GM23248 (cell line): ENCODE measurements around the gene DZIP1L. TPM values are rescaled to one million over a fixed set of nuclear protein-coding genes. Genes with fewer than 3 reads are reported as not detected.
A peak's percentile ranks its signal among the peaks of the same experiment; 100 is the strongest.

Experiments
- DNase-seq: peaks from one replicate; pipeline ENCODE4 v3.0.0-alpha.2; 2015
- H2AFZ ChIP-seq: fragments of 200-600 bp; sonication (generic); 2 replicates; pipeline ENCODE4 v1.6.1; 2016; ENCODE audit warnings: antibody characterized with exemption
- H3F3A ChIP-seq: fragments of 200-600 bp; sonication (generic); 2 replicates; pipeline ENCODE4 v1.6.1; 2016; ENCODE audit warnings: mild to moderate bottlenecking, antibody characterized with exemption, mixed run types; ENCODE audit not compliant: insufficient read depth
- H3K27ac ChIP-seq: fragments of 200-600 bp; sonication (generic); 2 replicates; pipeline ENCODE4 v1.5.1; 2016; ENCODE audit warnings: mild to moderate bottlenecking
- H3K27me3 ChIP-seq: fragments of 200-600 bp; sonication (generic); replicated peaks from 2 replicates; pipeline ENCODE4 v1.6.1; 2016; ENCODE audit warnings: mild to moderate bottlenecking; ENCODE audit not compliant: insufficient read depth
- H3K36me3 ChIP-seq: fragments of 200-600 bp; sonication (generic); 2 replicates; pipeline ENCODE4 v1.6.1; 2016; ENCODE audit warnings: low read depth, mild to moderate bottlenecking
- H3K4me1 ChIP-seq: fragments of 200-600 bp; sonication (generic); 2 replicates; pipeline ENCODE4 v1.6.1; 2016; ENCODE audit warnings: mild to moderate bottlenecking; ENCODE audit not compliant: insufficient read depth
- H3K4me2 ChIP-seq: fragments of 200-600 bp; sonication (generic); one replicate; pipeline ENCODE4 v1.6.1; 2016; ENCODE audit warnings: mild to moderate bottlenecking; ENCODE audit not compliant: unreplicated experiment
- H3K4me3 ChIP-seq: fragments of 200-600 bp; sonication (generic); 2 replicates; pipeline ENCODE4 v1.5.1; 2016; ENCODE audit warnings: mild to moderate bottlenecking
- H3K79me2 ChIP-seq: fragments of 200-600 bp; sonication (generic); 2 replicates; pipeline ENCODE4 v1.6.1; 2016; ENCODE audit warnings: mild to moderate bottlenecking; ENCODE audit not compliant: insufficient read depth
- H3K9ac ChIP-seq: fragments of 200-600 bp; sonication (generic); 2 replicates; pipeline ENCODE4 v1.6.1; 2016; ENCODE audit warnings: mild to moderate bottlenecking
- H3K9me2 ChIP-seq: fragments of 200-600 bp; sonication (generic); 2 replicates; pipeline ENCODE4 v1.6.1; 2016; ENCODE audit warnings: mixed run types, mild to moderate bottlenecking, moderate library complexity; ENCODE audit not compliant: insufficient read depth
- H3K9me3 ChIP-seq: fragments of 200-600 bp; sonication (generic); one replicate; pipeline ENCODE4 v1.6.1; 2017; ENCODE audit warnings: low read depth
- H4K20me1 ChIP-seq: fragments of 200-600 bp; sonication (generic); 2 replicates; pipeline ENCODE4 v1.6.0; 2016; ENCODE audit not compliant: insufficient read depth
- EZH2 ChIP-seq: fragments of 200-600 bp; sonication (generic); IDR thresholded peaks from 2 replicates; pipeline ENCODE4 v1.6.1; 2018; ENCODE audit warnings: antibody characterized with exemption, mild to moderate bottlenecking; ENCODE audit not compliant: insufficient read depth, poor library complexity, severe bottlenecking
- EZH2phosphoT487 ChIP-seq: fragments of 200-600 bp; sonication (generic); IDR thresholded peaks from 2 replicates; pipeline ENCODE4 v1.6.1; 2018; ENCODE audit warnings: antibody characterized with exemption, moderate library complexity, mild to moderate bottlenecking, low read depth; ENCODE audit not compliant: insufficient read depth
- WGBS, 2 experiments: methylation state at CpG; one replicate each; pipeline ENCODE4 v1.1.6; 2015 to 2017; ENCODE audit warnings: low lambda C conversion rate in 2 of 2, low coverage in 1 of 2; ENCODE audit errors: missing lambda C conversion rate in 2 of 2; 5-methylcytosine and 5-hydroxymethylcytosine counted together
- in situ Hi-C: fragments of 300-500 bp; cut with MboI; formaldehyde crosslinking; loops from 2 replicates; pipeline ENCODE4 v1.15.0; 2020
- polyA plus RNA-seq: library from polyadenylated mRNA; unstranded; fragments of >200 nt; fragmentation: Nextera tagmentation; extraction: Ambion mirVana; gene quantifications from 2 replicates; pipeline ENCODE4 v1.2.1, GENCODE V29; 2016
- total RNA-seq: library from RNA; depleted of rRNA; stranded (reverse); fragments of >200 nt; shearing (Covaris generic); gene quantifications from 2 replicates; pipeline ENCODE4 v1.2.3, GENCODE V29; 2014

Gene DZIP1L
- total and polyA plus RNA-seq, 2 experiments from 2014 or later: 11.1 to 19.8 TPM

GRCh38 chr3:138046085-138046484 lies 69.3 kb downstream of the DZIP1L start:
- Histone ChIP-seq H3K36me3 (peaks cover 3% of the 10 kb centered on the region; the same call in 1 of the 2 replicates), H3K27ac (no peak overlapping the region), H3K4me2 (no peak overlapping the region), H3K4me3 (no peak overlapping the region), H3K79me2 (no peaks in the 10 kb centered on the region), H3K27me3 (no peaks in the 10 kb centered on the region), H3K9ac (no peak overlapping the region), H3K9me3 (no peaks in the 10 kb centered on the region), H2AFZ (no peak overlapping the region), H3K9me2 (no peaks in the 10 kb centered on the region), H3K4me1 (peaks cover 41% of the 10 kb centered on the region), H4K20me1 (no peaks in the 10 kb centered on the region), H3F3A (peaks cover 60% of the 10 kb centered on the region)
- no peak for DNase-seq
- in situ Hi-C loops: no loop called here
- 80 to 88% methylated on average over 3 of the region's 3 CpGs for WGBS, 2 experiments
- TF ChIP-seq EZH2 (no peak), EZH2phosphoT487 (no peak)

GRCh38 chr3:138043266-138044029 lies 72.0 kb downstream of the DZIP1L start:
- Histone ChIP-seq H3K27me3 (no peaks in the 10 kb centered on the region), H3K9ac (peak overlapping the region; percentile 53; the same call in 1 of the 2 replicates), H2AFZ (peak overlapping the region; percentile 71; the same call in 1 of the 2 replicates), H3F3A (peaks cover 51% of the 10 kb centered on the region), H3K4me1 (peaks cover 35% of the 10 kb centered on the region), H3K27ac (peak overlapping the region; percentile 90), H4K20me1 (no peaks in the 10 kb centered on the region), H3K9me2 (no peaks in the 10 kb centered on the region), H3K4me3 (peak overlapping the region; percentile 50), H3K36me3 (peaks cover 2% of the 10 kb centered on the region; the same call in 1 of the 2 replicates), H3K79me2 (no peaks in the 10 kb centered on the region), H3K9me3 (no peaks in the 10 kb centered on the region), H3K4me2 (peak overlapping the region; percentile 75)
- TF ChIP-seq EZH2phosphoT487 (no peak), EZH2 (no peak)
- WGBS, 2 experiments: 41 to 42% methylated on average over 3 of the region's 3 CpGs
- in situ Hi-C loops: no loop called here
- DNase-seq: peak; percentile 92

- H3K27ac ChIP-seq: peak overlapping the region; percentile 90
- in situ Hi-C loops: no loop called here
- H3K9me2 ChIP-seq: no peaks in the 10 kb centered on the region
- H3K4me1 ChIP-seq: peaks cover 35% of the 10 kb centered on the region
- TF ChIP-seq EZH2: no peak
- no peak for TF ChIP-seq EZH2phosphoT487
- 31 to 38% methylated on average over 2 of the region's 2 CpGs for WGBS, 2 experiments
- H3K9ac ChIP-seq: peak overlapping the region; percentile 29; the same call in 1 of the 2 replicates
- H3K79me2 ChIP-seq: no peaks in the 10 kb centered on the region
- H3K9me3 ChIP-seq: no peaks in the 10 kb centered on the region
- no peaks in the 10 kb centered on the region for H4K20me1 ChIP-seq
- no peak overlapping the region for H2AFZ ChIP-seq
- no peaks in the 10 kb centered on the region for H3K36me3 ChIP-seq
- H3K27me3 ChIP-seq: no peaks in the 10 kb centered on the region
- peak; percentile 91 for DNase-seq
- 0 out of 2 replicates have a peak overlapping the region, but pooled peaks have one; percentile 7 for H3K4me3 ChIP-seq
- peaks cover 46% of the 10 kb centered on the region for H3F3A ChIP-seq
- H3K4me2 ChIP-seq: peak overlapping the region; percentile 46
These were observed 73.4 kb downstream of the DZIP1L start for GRCh38 chr3:138042043-138042442.

- TF ChIP-seq EZH2 (no peak), EZH2phosphoT487 (no peak)
- in situ Hi-C loops: no loop called here
- 96 to 97% methylated on average over 4 of the region's 4 CpGs for WGBS, 2 experiments
These were observed 76.5 kb downstream of the DZIP1L start for GRCh38 chr3:138038725-138039462.

More at GRCh38 chr3:138038725-138039462, 76.5 kb downstream of the DZIP1L start:
- no peak overlapping the region for H3K27ac ChIP-seq
- H3K79me2 ChIP-seq: no peaks in the 10 kb centered on the region
- no peak overlapping the region for H3K9ac ChIP-seq
- H2AFZ ChIP-seq: no peak overlapping the region
- no peaks in the 10 kb centered on the region for H3K27me3 ChIP-seq
- no peaks in the 10 kb centered on the region for H3K9me2 ChIP-seq
- no peak overlapping the region for H3K4me2 ChIP-seq
- peaks cover 27% of the 10 kb centered on the region for H3K4me1 ChIP-seq
- no peak for DNase-seq
- H3K9me3 ChIP-seq: no peaks in the 10 kb centered on the region
- no peaks in the 10 kb centered on the region for H4K20me1 ChIP-seq
- no peak overlapping the region for H3K4me3 ChIP-seq
- H3F3A ChIP-seq: peaks cover 34% of the 10 kb centered on the region
- no peaks in the 10 kb centered on the region for H3K36me3 ChIP-seq
